ENCODE data around the gene CRACDL.

GRCh38 chr2:98936353-98937351 is 627 bp upstream of the CRACDL start:
- TF ChIP-seq, protein P1, sequence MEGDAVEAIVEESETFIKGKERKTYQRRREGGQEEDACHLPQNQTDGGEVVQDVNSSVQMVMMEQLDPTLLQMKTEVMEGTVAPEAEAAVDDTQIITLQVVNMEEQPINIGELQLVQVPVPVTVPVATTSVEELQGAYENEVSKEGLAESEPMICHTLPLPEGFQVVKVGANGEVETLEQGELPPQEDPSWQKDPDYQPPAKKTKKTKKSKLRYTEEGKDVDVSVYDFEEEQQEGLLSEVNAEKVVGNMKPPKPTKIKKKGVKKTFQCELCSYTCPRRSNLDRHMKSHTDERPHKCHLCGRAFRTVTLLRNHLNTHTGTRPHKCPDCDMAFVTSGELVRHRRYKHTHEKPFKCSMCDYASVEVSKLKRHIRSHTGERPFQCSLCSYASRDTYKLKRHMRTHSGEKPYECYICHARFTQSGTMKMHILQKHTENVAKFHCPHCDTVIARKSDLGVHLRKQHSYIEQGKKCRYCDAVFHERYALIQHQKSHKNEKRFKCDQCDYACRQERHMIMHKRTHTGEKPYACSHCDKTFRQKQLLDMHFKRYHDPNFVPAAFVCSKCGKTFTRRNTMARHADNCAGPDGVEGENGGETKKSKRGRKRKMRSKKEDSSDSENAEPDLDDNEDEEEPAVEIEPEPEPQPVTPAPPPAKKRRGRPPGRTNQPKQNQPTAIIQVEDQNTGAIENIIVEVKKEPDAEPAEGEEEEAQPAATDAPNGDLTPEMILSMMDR (IDR thresholded peaks at IDR 0.05): peak in 2 of 6 experiments; percentile 26 to 46
- no peak for TF ChIP-seq POLR2A (IDR thresholded peaks at IDR 0.05)
